Endodermal cell (in vitro differentiated cells): ENCODE data around the gene ELOVL7. TPM values are rescaled to one million over a fixed set of nuclear protein-coding genes. Genes with fewer than 3 reads are reported as not detected.

Experiments
- DNase-seq: peaks from one replicate; pipeline ENCODE4 v3.0.0-alpha.2; 2017
- H3K27ac ChIP-seq: 2 replicates; pipeline ENCODE4 v1.5.1; 2013; ENCODE audit warnings: mild to moderate bottlenecking, low read depth, low read length, moderate library complexity
- H3K27me3 ChIP-seq: 2 replicates; pipeline ENCODE4 v1.6.1; 2013; ENCODE audit warnings: mild to moderate bottlenecking, low read length, moderate library complexity; ENCODE audit not compliant: insufficient read depth, control insufficient read depth, poor library complexity, severe bottlenecking
- H3K36me3 ChIP-seq: 2 replicates; pipeline ENCODE4 v1.7.0; 2013; ENCODE audit warnings: mild to moderate bottlenecking, low read length, moderate library complexity; ENCODE audit not compliant: control insufficient read depth, insufficient read depth
- H3K4me1 ChIP-seq: one replicate; pipeline ENCODE4 v1.7.0; 2013; ENCODE audit warnings: low read length; ENCODE audit not compliant: control insufficient read depth, insufficient read depth
- H3K4me3 ChIP-seq: 2 replicates; pipeline ENCODE4 v1.5.1; 2013; ENCODE audit warnings: mild to moderate bottlenecking, low read length, moderate library complexity
- H3K9ac ChIP-seq: 2 replicates; pipeline ENCODE4 v1.6.1; 2013; ENCODE audit warnings: mild to moderate bottlenecking, low read length, moderate library complexity; ENCODE audit not compliant: poor library complexity, severe bottlenecking; ENCODE audit errors: extremely low read depth
- H3K9me3 ChIP-seq: 2 replicates; pipeline ENCODE4 v1.6.1; 2013; ENCODE audit warnings: mild to moderate bottlenecking, low read length, moderate library complexity; ENCODE audit not compliant: control insufficient read depth
- H3K27ac Mint-ChIP-seq: 2 replicates; pipeline ENCODE4 v1.8.0; 2020; ENCODE audit warnings: mixed read lengths
- H3K27me3 Mint-ChIP-seq: 2 replicates; pipeline ENCODE4 v1.8.0; 2021; ENCODE audit warnings: mild to moderate bottlenecking, mixed read lengths; ENCODE audit not compliant: insufficient read depth
- H3K36me3 Mint-ChIP-seq: 2 replicates; pipeline ENCODE4 v1.8.0; 2020; ENCODE audit warnings: low read depth, mixed read lengths
- H3K4me1 Mint-ChIP-seq: 2 replicates; pipeline ENCODE4 v1.8.0; 2020; ENCODE audit warnings: mixed read lengths
- H3K4me3 Mint-ChIP-seq: 2 replicates; pipeline ENCODE4 v1.8.0; 2020; ENCODE audit warnings: mild to moderate bottlenecking, moderate library complexity, mixed read lengths
- H3K9me3 Mint-ChIP-seq: 2 replicates; pipeline ENCODE4 v1.8.0; 2020; ENCODE audit warnings: mild to moderate bottlenecking, mixed read lengths
- CTCF ChIP-seq: fragments of 200-600 bp; sonication (generic); conservative IDR thresholded peaks from 2 replicates; pipeline ENCODE4 v1.5.0; 2021; ENCODE audit warnings: antibody characterized with exemption, mild to moderate bottlenecking
- WGBS, 2 experiments: methylation state at CpG; one replicate each; pipeline versions ENCODE4 v1.1.5 to v1.1.7; 2013; ENCODE audit warnings: missing lambda C conversion rate in 2 of 2, mixed read lengths in 1 of 2; ENCODE audit not compliant: insufficient coverage in 1 of 2, insufficient read length in 1 of 2; 5-methylcytosine and 5-hydroxymethylcytosine counted together
- total RNA-seq, 2 donors: library from RNA; stranded (reverse); fragmentation: NEBNext Ultra II Directional in 1 of 2; extraction: Animal tissue kit (Norgen Biotek cat#: 25700) in 1 of 2; gene quantifications; 2 replicates in 1 of 2; 3 replicates in 1 of 2; pipeline ENCODE4 v1.2.1, GENCODE V29; 2021

Gene ELOVL7
- total RNA-seq, 2 donors from 2014 or later: 3.5 to 6.5 TPM

- H3K36me3 ChIP-seq: peaks cover 5% of the 10 kb centered on the region
- no peaks in the 10 kb centered on the region for H3K4me1 ChIP-seq
- Mint-ChIP-seq H3K4me3 (no peak overlapping the region), H3K9me3 (no peaks in the 10 kb centered on the region), H3K27me3 (no peaks in the 10 kb centered on the region), H3K36me3 (peaks cover 19% of the 10 kb centered on the region), H3K4me1 (no peaks in the 10 kb centered on the region), H3K27ac (no peak overlapping the region)
- TF ChIP-seq CTCF: no peak
- H3K9ac ChIP-seq: no peak overlapping the region
- H3K27me3 ChIP-seq: no peaks in the 10 kb centered on the region
- H3K4me3 ChIP-seq: no peak overlapping the region
- DNase-seq: no peak
- 93 to 100% methylated on average over 1 to 2 of the region's 2 CpGs for WGBS, 2 experiments
- H3K27ac ChIP-seq: no peak overlapping the region
- peaks cover 1% of the 10 kb centered on the region for H3K9me3 ChIP-seq
Measured at GRCh38 chr5:60888359-60889061, 44.4 kb upstream of the ELOVL7 start.

GRCh38 chr5:60887746-60888145 lies 43.7 kb upstream of the ELOVL7 start:
- peaks cover under 1% of the 10 kb centered on the region for H3K9me3 Mint-ChIP-seq
- Histone ChIP-seq H3K9me3 (peaks cover 9% of the 10 kb centered on the region), H3K36me3 (peaks cover 7% of the 10 kb centered on the region), H3K27me3 (no peaks in the 10 kb centered on the region), H3K4me1 (no peaks in the 10 kb centered on the region), H3K9ac (no peak overlapping the region), H3K27ac (no peak overlapping the region), H3K4me3 (no peak overlapping the region)
- H3K27me3 Mint-ChIP-seq: no peaks in the 10 kb centered on the region
- H3K4me1 Mint-ChIP-seq: no peaks in the 10 kb centered on the region
- no peak overlapping the region for H3K4me3 Mint-ChIP-seq
- H3K27ac Mint-ChIP-seq: no peak overlapping the region
- DNase-seq: no peak
- H3K36me3 Mint-ChIP-seq: peaks cover 16% of the 10 kb centered on the region
- WGBS, 2 experiments: 85 to 95% methylated on average over 1 of the region's 2 CpGs
- no peak for TF ChIP-seq CTCF

GRCh38 chr5:60887096-60887495 lies 43.0 kb upstream of the ELOVL7 start:
- Mint-ChIP-seq H3K4me3 (no peak overlapping the region), H3K4me1 (no peaks in the 10 kb centered on the region), H3K27ac (no peak overlapping the region), H3K9me3 (peaks cover 7% of the 10 kb centered on the region), H3K36me3 (peaks cover 15% of the 10 kb centered on the region), H3K27me3 (no peaks in the 10 kb centered on the region)
- WGBS, 2 experiments: 100% methylated on average over 1 of the region's 1 CpG; no CpG with 5 or more reads in 1 of the 2 experiments
- no peak for TF ChIP-seq CTCF
- H3K9me3 ChIP-seq: peaks cover 15% of the 10 kb centered on the region
- no peaks in the 10 kb centered on the region for H3K27me3 ChIP-seq
- no peaks in the 10 kb centered on the region for H3K4me1 ChIP-seq
- no peak overlapping the region for H3K4me3 ChIP-seq
- no peak overlapping the region for H3K9ac ChIP-seq
- no peak overlapping the region for H3K27ac ChIP-seq
- H3K36me3 ChIP-seq: peaks cover 9% of the 10 kb centered on the region
- no peak for DNase-seq
